ENCODE measurements around the gene USP21.

USP21 gene

DNA sequence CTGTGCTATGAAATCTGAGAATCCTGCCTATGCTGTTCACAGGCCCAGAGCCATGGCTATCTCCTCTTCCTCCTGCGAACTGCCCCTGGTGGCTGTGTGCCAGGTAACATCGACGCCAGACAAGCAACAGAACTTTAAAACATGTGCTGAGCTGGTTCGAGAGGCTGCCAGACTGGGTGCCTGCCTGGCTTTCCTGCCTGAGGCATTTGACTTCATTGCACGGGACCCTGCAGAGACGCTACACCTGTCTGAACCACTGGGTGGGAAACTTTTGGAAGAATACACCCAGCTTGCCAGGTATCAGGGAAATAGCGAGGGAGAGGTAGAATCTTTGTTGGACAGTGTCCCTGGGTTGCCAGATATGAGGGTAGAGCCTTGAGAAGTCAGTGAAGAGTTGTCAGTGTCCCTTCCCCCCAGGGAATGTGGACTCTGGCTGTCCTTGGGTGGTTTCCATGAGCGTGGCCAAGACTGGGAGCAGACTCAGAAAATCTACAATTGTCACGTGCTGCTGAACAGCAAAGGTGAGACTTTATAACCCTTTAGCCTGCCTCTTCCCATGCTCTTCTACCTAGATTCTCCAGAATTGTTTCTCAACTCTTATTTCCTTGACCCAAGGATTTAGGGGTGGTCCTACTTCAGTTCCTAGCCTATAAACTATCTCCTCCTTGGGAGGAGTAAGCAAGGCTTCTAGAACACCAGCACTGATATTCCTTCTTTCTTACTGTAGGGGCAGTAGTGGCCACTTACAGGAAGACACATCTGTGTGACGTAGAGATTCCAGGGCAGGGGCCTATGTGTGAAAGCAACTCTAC lies 40.0 kb upstream of the USP21 start:
- peak; percentile 50 for FAIRE-seq
- TF ChIP-seq POLR2AphosphoS5 (IDR thresholded peaks at IDR 0.05; ENCODE audit: low read depth, low read length) (no peak; the same call in 1 of the 2 replicates), PAX5 (IDR thresholded peaks at IDR 0.05; ENCODE audit: insufficient read depth, low read length, severe bottlenecking) (no peak), POLR2A (IDR thresholded peaks at IDR 0.05; ENCODE audit: low read depth, low read length) (no peak; the same call in 1 of the 2 replicates), SPI1 (IDR thresholded peaks at IDR 0.05; ENCODE audit: low read depth, low read length) (no peak), TAF1 (IDR thresholded peaks at IDR 0.05; ENCODE audit: low read depth, low read length) (no peak), POU2F2 (IDR thresholded peaks at IDR 0.05; ENCODE audit: low read depth, low read length) (no peak)
- peak; percentile 53 for DNase-seq (ENCODE audit: insufficient read length, low spot score)

DNA sequence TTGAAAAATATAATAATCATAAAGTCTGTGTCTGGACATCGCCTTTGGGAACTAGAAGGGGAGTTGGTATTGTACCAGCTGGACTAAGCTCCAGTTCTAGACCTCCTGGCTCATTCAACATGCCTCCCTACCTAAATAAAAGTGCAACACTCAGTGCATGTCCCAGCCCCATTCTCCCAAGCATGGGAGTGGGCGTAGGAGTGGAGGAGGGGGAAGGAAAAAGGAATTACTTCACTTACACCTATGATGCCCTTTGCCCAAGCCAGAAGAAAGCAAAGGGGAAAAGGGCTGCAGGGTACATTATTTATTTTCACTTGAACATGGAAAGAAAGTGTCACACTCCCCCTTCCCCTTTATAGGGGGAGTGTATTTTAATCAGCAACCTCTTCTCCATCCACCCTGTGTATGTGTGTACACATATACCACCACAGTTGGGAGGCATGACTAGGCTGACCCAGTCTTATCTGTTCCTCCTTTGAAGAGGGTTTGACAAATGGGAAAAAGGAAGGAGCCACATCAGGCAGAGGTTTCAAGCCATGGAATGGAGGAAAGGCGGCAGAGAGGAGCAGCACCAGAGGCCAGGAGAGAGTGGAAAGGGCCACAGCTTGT lies 38.2 kb upstream of the USP21 start:
- no peak for FAIRE-seq
- no peak for TF ChIP-seq TAF1 (IDR thresholded peaks at IDR 0.05; ENCODE audit: low read depth, low read length)
- no peak for TF ChIP-seq SPI1 (IDR thresholded peaks at IDR 0.05; ENCODE audit: low read depth, low read length)
- no peak for TF ChIP-seq PAX5 (IDR thresholded peaks at IDR 0.05; ENCODE audit: insufficient read depth, low read length, severe bottlenecking)
- TF ChIP-seq POLR2AphosphoS5 (IDR thresholded peaks at IDR 0.05; ENCODE audit: low read depth, low read length) = no peak
- no peak for TF ChIP-seq POU2F2 (IDR thresholded peaks at IDR 0.05; ENCODE audit: low read depth, low read length)
- no peak for TF ChIP-seq POLR2A (IDR thresholded peaks at IDR 0.05; ENCODE audit: low read depth, low read length)
- DNase-seq (ENCODE audit: insufficient read length, low spot score) = no peak

DNA sequence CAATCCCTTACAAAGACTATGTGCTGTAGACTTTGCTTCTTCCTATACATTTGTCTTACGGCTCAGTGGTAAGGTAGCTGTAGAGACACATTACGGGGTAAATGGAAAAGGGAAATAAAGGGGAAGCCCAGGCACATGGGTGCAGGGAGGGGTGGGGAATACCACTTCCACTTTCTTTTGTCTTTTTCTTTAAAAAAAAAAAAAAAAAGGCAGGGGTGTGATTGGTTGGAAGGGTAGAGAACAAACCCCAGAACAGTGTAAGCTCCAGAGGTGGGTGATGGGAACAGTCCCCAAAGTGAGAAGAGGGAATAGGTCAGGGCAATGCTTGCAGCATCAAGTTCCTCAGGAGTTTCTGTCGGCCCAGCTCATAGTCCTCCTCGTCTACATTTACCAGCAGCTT lies 37.5 kb upstream of the USP21 start:
- DNase-seq (ENCODE audit: insufficient read length, low spot score) = no peak
- FAIRE-seq = no peak
- TF ChIP-seq SPI1 (IDR thresholded peaks at IDR 0.05; ENCODE audit: low read depth, low read length) = peak; percentile 45; the same call in 1 of the 2 replicates
- TF ChIP-seq POU2F2 (IDR thresholded peaks at IDR 0.05; ENCODE audit: low read depth, low read length) = no peak

DNA sequence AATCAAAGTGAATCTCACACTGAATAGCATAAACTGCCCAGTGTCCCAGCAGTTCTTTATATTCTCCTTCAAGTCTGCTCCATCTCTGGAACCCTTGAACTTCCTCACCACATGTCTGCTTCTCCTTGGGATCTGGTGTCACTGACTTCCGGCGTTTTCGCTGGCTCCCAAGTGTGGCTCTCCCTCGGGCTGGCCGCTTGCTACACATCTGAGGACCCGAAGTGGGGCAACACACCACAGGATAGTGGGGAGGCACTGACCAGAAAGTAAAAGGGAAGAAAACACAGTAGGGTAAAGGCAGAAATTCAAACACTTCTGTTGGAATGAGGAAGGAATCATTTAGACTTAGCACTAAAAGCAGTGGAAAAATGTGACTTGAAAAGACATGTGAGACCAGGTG lies 36.3 kb upstream of the USP21 start:
- TF ChIP-seq TAF1 (IDR thresholded peaks at IDR 0.05; ENCODE audit: low read depth, low read length) = no peak
- TF ChIP-seq POU2F2 (IDR thresholded peaks at IDR 0.05; ENCODE audit: low read depth, low read length) = no peak
- TF ChIP-seq POLR2AphosphoS5 (IDR thresholded peaks at IDR 0.05; ENCODE audit: low read depth, low read length) = no peak
- TF ChIP-seq PAX5 (IDR thresholded peaks at IDR 0.05; ENCODE audit: insufficient read depth, low read length, severe bottlenecking) = no peak
- no peak for TF ChIP-seq POLR2A (IDR thresholded peaks at IDR 0.05; ENCODE audit: low read depth, low read length)
- no peak for TF ChIP-seq SPI1 (IDR thresholded peaks at IDR 0.05; ENCODE audit: low read depth, low read length)
- no peak for FAIRE-seq

DNA sequence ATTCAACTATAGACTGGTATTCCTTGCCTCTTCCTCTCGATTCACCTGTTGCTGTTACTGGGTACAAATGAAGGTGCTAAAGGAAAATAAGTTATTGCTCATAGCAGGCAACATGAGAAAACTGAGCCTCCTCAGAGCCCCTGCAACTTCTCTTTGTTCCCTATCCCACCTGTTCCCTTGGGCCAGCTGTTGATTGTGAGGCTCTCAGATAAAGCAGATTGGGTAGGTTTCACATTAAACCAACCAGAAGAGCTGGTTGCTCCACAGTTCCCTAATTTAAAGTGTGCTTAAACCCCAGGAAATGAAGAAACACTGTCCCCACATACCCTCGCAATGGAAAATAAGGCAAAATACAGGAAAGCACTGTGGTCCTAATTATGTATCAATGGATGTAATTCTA lies 31.7 kb upstream of the USP21 start:
- TF ChIP-seq TAF1 (IDR thresholded peaks at IDR 0.05; ENCODE audit: low read depth, low read length) = no peak
- no peak for TF ChIP-seq POU2F2 (IDR thresholded peaks at IDR 0.05; ENCODE audit: low read depth, low read length)
- TF ChIP-seq SPI1 (IDR thresholded peaks at IDR 0.05; ENCODE audit: low read depth, low read length) = no peak
- no peak for TF ChIP-seq POLR2A (IDR thresholded peaks at IDR 0.05; ENCODE audit: low read depth, low read length)
- no peak for TF ChIP-seq POLR2AphosphoS5 (IDR thresholded peaks at IDR 0.05; ENCODE audit: low read depth, low read length)
- TF ChIP-seq PAX5 (IDR thresholded peaks at IDR 0.05; ENCODE audit: insufficient read depth, low read length, severe bottlenecking) = no peak
- FAIRE-seq (no peak), DNase-seq (ENCODE audit: insufficient read length, low spot score) (no peak)

More for the DNA sequence above, 36.3 kb upstream of the USP21 start:
- DNase-seq (ENCODE audit: insufficient read length, low spot score) = no peak

DNA sequence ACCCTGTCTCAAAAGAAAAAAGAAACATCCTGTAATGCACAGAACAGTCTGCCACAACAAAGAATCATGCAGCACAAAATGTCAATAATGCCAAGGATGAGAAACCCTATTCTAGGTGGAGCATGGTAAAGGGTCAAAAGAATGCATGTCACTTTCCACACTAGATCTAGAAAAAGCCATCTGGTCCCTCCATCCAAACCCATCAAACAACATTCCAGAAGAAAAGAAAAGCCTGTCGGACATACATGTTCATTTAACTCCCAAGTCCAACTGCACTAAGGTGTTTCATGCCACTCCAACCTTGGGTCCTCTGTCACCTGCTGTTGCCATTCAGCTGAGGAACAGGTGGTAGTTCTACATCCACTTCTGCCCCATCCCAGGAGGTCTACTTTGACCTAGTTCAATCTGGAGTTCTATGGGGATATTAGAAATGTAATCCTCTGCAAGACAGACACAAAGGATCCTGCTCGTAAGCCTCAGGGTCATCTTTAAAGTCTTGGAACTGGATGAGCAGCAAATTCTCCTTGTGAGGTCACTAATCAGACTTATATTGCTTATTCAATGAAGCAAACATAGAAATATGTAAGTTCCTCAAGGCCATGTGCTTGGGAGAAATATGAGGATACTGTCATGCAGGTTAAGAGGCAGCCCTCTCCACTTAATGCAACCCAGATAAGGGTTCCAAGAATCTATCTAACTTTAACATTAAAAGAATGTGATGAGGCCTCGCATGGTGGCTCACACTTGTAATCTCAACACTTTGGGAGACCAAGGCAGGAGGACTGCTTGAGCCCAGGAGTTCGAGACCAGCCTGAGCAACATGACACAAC lies 30.5 kb upstream of the USP21 start:
- TF ChIP-seq SPI1 (IDR thresholded peaks at IDR 0.05; ENCODE audit: low read depth, low read length) (no peak), POLR2A (IDR thresholded peaks at IDR 0.05; ENCODE audit: low read depth, low read length) (no peak), TAF1 (IDR thresholded peaks at IDR 0.05; ENCODE audit: low read depth, low read length) (no peak), POLR2AphosphoS5 (IDR thresholded peaks at IDR 0.05; ENCODE audit: low read depth, low read length) (no peak), PAX5 (IDR thresholded peaks at IDR 0.05; ENCODE audit: insufficient read depth, low read length, severe bottlenecking) (no peak), POU2F2 (IDR thresholded peaks at IDR 0.05; ENCODE audit: low read depth, low read length) (no peak)
- no peak for FAIRE-seq

DNA sequence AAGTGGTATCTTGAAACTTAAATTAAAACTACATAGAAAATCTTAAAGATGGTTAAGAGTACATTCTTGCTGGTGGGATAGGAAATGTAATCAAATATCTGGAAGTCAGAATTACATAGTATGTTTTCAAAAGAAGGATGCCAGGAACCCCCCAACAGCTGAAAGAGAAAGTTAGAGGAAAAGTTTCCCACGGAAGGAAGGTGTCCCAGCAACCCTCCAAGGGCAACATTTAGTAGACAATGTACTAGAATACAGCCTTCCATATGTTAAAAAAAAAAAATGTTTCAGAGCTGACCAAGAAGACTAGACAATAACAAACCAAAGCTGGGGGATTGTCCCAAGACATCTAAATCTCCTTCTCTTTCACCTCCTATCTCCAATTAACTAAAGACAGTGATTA lies 29.0 kb upstream of the USP21 start:
- TF ChIP-seq POU2F2 (IDR thresholded peaks at IDR 0.05; ENCODE audit: low read depth, low read length) (no peak), SPI1 (IDR thresholded peaks at IDR 0.05; ENCODE audit: low read depth, low read length) (no peak), PAX5 (IDR thresholded peaks at IDR 0.05; ENCODE audit: insufficient read depth, low read length, severe bottlenecking) (no peak), TAF1 (IDR thresholded peaks at IDR 0.05; ENCODE audit: low read depth, low read length) (no peak), POLR2AphosphoS5 (IDR thresholded peaks at IDR 0.05; ENCODE audit: low read depth, low read length) (no peak), POLR2A (IDR thresholded peaks at IDR 0.05; ENCODE audit: low read depth, low read length) (no peak)
- FAIRE-seq (no peak), DNase-seq (ENCODE audit: insufficient read length, low spot score) (no peak)

More for the DNA sequence above, 30.5 kb upstream of the USP21 start:
- DNase-seq (ENCODE audit: insufficient read length, low spot score) = no peak

DNA sequence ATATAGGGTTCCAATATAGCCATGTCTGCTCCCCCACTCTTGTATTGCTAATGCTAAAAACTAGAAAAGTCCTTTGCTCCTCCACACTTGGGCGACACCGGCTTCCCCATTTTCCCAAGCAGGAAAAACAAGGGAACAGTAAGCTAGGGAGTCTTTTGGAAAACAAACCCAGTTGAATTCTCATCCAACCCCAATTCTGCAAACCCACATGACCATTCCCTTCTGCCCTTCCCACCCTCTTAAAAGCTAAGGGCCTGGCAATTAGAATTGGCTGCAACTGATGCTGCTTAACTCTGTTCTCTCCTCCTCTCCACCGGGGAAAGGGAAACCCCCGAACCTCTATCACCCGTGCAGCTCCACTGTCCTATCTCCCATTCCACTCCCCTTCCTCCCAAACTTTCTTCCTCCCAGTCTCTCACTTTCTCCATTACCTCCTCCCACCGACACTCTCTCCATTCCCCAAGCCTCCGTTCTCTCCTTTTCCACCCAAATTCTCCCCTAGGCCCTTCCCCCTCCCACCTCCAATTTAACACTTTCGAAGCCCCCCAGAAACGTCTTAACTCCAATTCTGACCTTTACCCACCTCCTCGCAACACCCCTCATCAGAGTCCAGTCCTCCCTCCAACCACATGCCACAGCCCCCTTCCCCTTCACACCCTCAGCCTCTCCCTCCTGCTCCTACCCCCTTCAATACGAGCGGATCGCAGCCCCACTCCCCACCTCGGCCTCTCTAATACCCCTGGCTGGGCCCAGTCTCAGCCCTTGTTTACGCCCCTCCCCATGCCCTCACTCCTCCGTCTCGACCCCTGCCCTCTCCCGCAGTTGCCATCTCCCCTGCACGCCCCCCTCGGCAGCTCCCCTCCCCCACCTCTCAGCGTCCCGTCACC lies 27.5 kb upstream of the USP21 start:
- no peak for FAIRE-seq
- TF ChIP-seq POLR2A (IDR thresholded peaks at IDR 0.05; ENCODE audit: low read depth, low read length) = no peak
- no peak for TF ChIP-seq PAX5 (IDR thresholded peaks at IDR 0.05; ENCODE audit: insufficient read depth, low read length, severe bottlenecking)
- no peak for TF ChIP-seq TAF1 (IDR thresholded peaks at IDR 0.05; ENCODE audit: low read depth, low read length)
- no peak for TF ChIP-seq POU2F2 (IDR thresholded peaks at IDR 0.05; ENCODE audit: low read depth, low read length)
- TF ChIP-seq SPI1 (IDR thresholded peaks at IDR 0.05; ENCODE audit: low read depth, low read length) = no peak
- TF ChIP-seq POLR2AphosphoS5 (IDR thresholded peaks at IDR 0.05; ENCODE audit: low read depth, low read length) = no peak
- no peak for DNase-seq (ENCODE audit: insufficient read length, low spot score)

Data from GM12891 (cell line).